Natural killer cell (primary cell): ENCODE data around the gene EMC1. TPM values are rescaled to one million over a fixed set of nuclear protein-coding genes. Genes with fewer than 3 reads are reported as not detected.
A peak's percentile ranks its signal among the peaks of the same experiment; 100 is the strongest.

Source experiments
- ATAC-seq, 3 donors: fragments of 150-1000 bp in 2 of 3; fragments of 200-7000 bp in 1 of 3; cut with Tn5 transposase; 1 replicate in 1 of 3; 2 replicates in 2 of 3; pipeline ENCODE4 v1.10.0; 2021; ENCODE audit warnings: mild to moderate bottlenecking in 2 of 3, moderate library complexity in 2 of 3
- DNase-seq, 2 donors: peaks; one replicate each; pipeline versions ENCODE4 v3.0.0 to v3.0.0-alpha.2; 2013 to 2021; ENCODE audit warnings: mixed read lengths in 1 of 2
- H3K27ac ChIP-seq: one replicate; pipeline ENCODE4 v1.5.1; 2013; ENCODE audit warnings: mild to moderate bottlenecking, low read length
- H3K27me3 ChIP-seq: one replicate; pipeline ENCODE4 v1.6.1; 2013; ENCODE audit warnings: low read length; ENCODE audit not compliant: control insufficient read depth, insufficient read depth
- H3K36me3 ChIP-seq: one replicate; pipeline ENCODE4 v1.6.1; 2013; ENCODE audit warnings: low read length; ENCODE audit not compliant: control insufficient read depth, insufficient read depth
- H3K4me1 ChIP-seq: one replicate; pipeline ENCODE4 v1.6.1; 2013; ENCODE audit warnings: low read length; ENCODE audit not compliant: control insufficient read depth, insufficient read depth
- H3K4me3 ChIP-seq: one replicate; pipeline ENCODE4 v1.5.1; 2013; ENCODE audit warnings: low read length
- H3K9me3 ChIP-seq: one replicate; pipeline ENCODE4 v1.6.1; 2013; ENCODE audit warnings: low read length; ENCODE audit not compliant: control insufficient read depth, insufficient read depth
- H3K27ac Mint-ChIP-seq, 2 donors: one replicate each; pipeline ENCODE4 v1.8.0; 2022; ENCODE audit warnings: mild to moderate bottlenecking in 2 of 2, mixed read lengths in 2 of 2, moderate library complexity in 1 of 2
- H3K27me3 Mint-ChIP-seq, 2 donors: one replicate each; pipeline ENCODE4 v1.8.0; 2022; ENCODE audit warnings: low read depth in 2 of 2, mixed read lengths in 2 of 2
- H3K36me3 Mint-ChIP-seq: one replicate; pipeline ENCODE4 v1.8.0; 2022; ENCODE audit warnings: mixed read lengths
- H3K4me1 Mint-ChIP-seq, 2 donors: one replicate each; pipeline ENCODE4 v1.8.0; 2022; ENCODE audit warnings: mixed read lengths in 2 of 2
- H3K4me3 Mint-ChIP-seq: one replicate; pipeline ENCODE4 v1.8.0; 2022; ENCODE audit warnings: mild to moderate bottlenecking, moderate library complexity, mixed read lengths
- H3K9me3 Mint-ChIP-seq, 2 donors: one replicate each; pipeline ENCODE4 v1.8.0; 2022; ENCODE audit warnings: mixed read lengths in 2 of 2
- CTCF ChIP-seq: fragments of 200-600 bp; IDR thresholded peaks from one replicate; pipeline ENCODE4 v1.8.0; 2022; ENCODE audit warnings: antibody characterized with exemption
- WGBS: methylation state at CpG from one replicate; pipeline ENCODE4 v1.1.7; 2013; ENCODE audit warnings: missing lambda C conversion rate; ENCODE audit not compliant: insufficient coverage; 5-methylcytosine and 5-hydroxymethylcytosine counted together
- intact Hi-C: fragments of 100-400 bp; cut with micrococcal nuclease; formaldehyde crosslinking; loops from one replicate; pipeline ENCODE4 v1.14.2; 2022
- total RNA-seq, 4 donors: library from RNA; stranded (reverse); fragments of 120-200 nt in 1 of 4; gene quantifications; one replicate each; pipeline versions ENCODE4 v1.2.3 to v1.2.4, GENCODE V29; 2013 to 2022

Gene EMC1
- total RNA-seq, 3 donors from 2014 or later (not counting 1 experiment from before 2014, with no cell fraction given), result 30.7 to 36.0 (median 33.5) TPM

GRCh38 chr1:19190468-19190867 is 60.9 kb downstream of the EMC1 start:
- Mint-ChIP-seq H3K4me1 (peaks cover 0 to 9% of the 10 kb centered on the region in 2 donors), H3K9me3 (no peaks in the 10 kb centered on the region), H3K4me3 (no peak overlapping the region), H3K36me3 (peaks cover 24% of the 10 kb centered on the region), H3K27ac (peak overlapping the region in 1 of 2 donors; percentile 5), H3K27me3 (no peaks in the 10 kb centered on the region)
- H3K27ac ChIP-seq, result no peak overlapping the region
- H3K36me3 ChIP-seq, result peaks cover 77% of the 10 kb centered on the region
- 95% methylated on average over 4 of the region's 4 CpGs for WGBS
- no peak overlapping the region for H3K4me3 ChIP-seq
- no peaks in the 10 kb centered on the region for H3K9me3 ChIP-seq
- intact Hi-C loops, result no loop called here
- ATAC-seq (no peak), DNase-seq (no peak)
- TF ChIP-seq CTCF, result no peak
- H3K27me3 ChIP-seq, result no peaks in the 10 kb centered on the region
- no peaks in the 10 kb centered on the region for H3K4me1 ChIP-seq

- Mint-ChIP-seq H3K4me3 (no peak overlapping the region), H3K4me1 (peaks cover 0 to 9% of the 10 kb centered on the region in 2 donors), H3K27me3 (no peaks in the 10 kb centered on the region), H3K9me3 (no peaks in the 10 kb centered on the region), H3K36me3 (peaks cover 24% of the 10 kb centered on the region), H3K27ac (no peak overlapping the region)
- Histone ChIP-seq H3K9me3 (no peaks in the 10 kb centered on the region), H3K27ac (no peak overlapping the region), H3K36me3 (peaks cover 83% of the 10 kb centered on the region), H3K4me1 (no peaks in the 10 kb centered on the region), H3K4me3 (no peak overlapping the region), H3K27me3 (no peaks in the 10 kb centered on the region)
- DNase-seq, result no peak
- no peak for TF ChIP-seq CTCF
- 100% methylated on average over 3 of the region's 3 CpGs for WGBS
- no peak for ATAC-seq
- intact Hi-C loops, result no loop called here
Measured at GRCh38 chr1:19189270-19189669, 62.1 kb downstream of the EMC1 start.

GRCh38 chr1:19187852-19188251 is 63.5 kb downstream of the EMC1 start:
- Histone ChIP-seq H3K9me3 (no peaks in the 10 kb centered on the region), H3K27ac (no peak overlapping the region), H3K4me3 (no peak overlapping the region), H3K4me1 (no peaks in the 10 kb centered on the region), H3K36me3 (peaks cover 81% of the 10 kb centered on the region), H3K27me3 (no peaks in the 10 kb centered on the region)
- Mint-ChIP-seq H3K36me3 (peaks cover 13% of the 10 kb centered on the region), H3K27ac (no peak overlapping the region), H3K27me3 (no peaks in the 10 kb centered on the region), H3K4me3 (no peak overlapping the region), H3K9me3 (no peaks in the 10 kb centered on the region), H3K4me1 (peaks cover 0 to 9% of the 10 kb centered on the region in 2 donors)
- DNase-seq (no peak), ATAC-seq (no peak)
- intact Hi-C loops, result no loop called here
- TF ChIP-seq CTCF, result no peak

- Mint-ChIP-seq H3K27ac (no peak overlapping the region), H3K27me3 (no peaks in the 10 kb centered on the region), H3K4me1 (peaks cover 0 to 8% of the 10 kb centered on the region in 2 donors), H3K9me3 (no peaks in the 10 kb centered on the region), H3K36me3 (peaks cover 13% of the 10 kb centered on the region), H3K4me3 (no peak overlapping the region)
- ATAC-seq, result no peak
- H3K9me3 ChIP-seq, result no peaks in the 10 kb centered on the region
- H3K27me3 ChIP-seq, result no peaks in the 10 kb centered on the region
- peaks cover 79% of the 10 kb centered on the region for H3K36me3 ChIP-seq
- DNase-seq, result no peak
- WGBS, result 89% methylated on average over 2 of the region's 2 CpGs
- TF ChIP-seq CTCF, result no peak
- no peaks in the 10 kb centered on the region for H3K4me1 ChIP-seq
- H3K27ac ChIP-seq, result no peak overlapping the region
- no peak overlapping the region for H3K4me3 ChIP-seq
- intact Hi-C loops, result no loop called here
Measured at GRCh38 chr1:19186001-19186400, 65.3 kb downstream of the EMC1 start.
